Measurements from ENCODE around the gene MICB. TPM values are rescaled to one million over a fixed set of nuclear protein-coding genes. Genes with fewer than 3 reads are reported as not detected.

Gene MICB
- total RNA-seq, 2 experiments from 2014 or later = 14.3 to 14.7 TPM

DNA sequence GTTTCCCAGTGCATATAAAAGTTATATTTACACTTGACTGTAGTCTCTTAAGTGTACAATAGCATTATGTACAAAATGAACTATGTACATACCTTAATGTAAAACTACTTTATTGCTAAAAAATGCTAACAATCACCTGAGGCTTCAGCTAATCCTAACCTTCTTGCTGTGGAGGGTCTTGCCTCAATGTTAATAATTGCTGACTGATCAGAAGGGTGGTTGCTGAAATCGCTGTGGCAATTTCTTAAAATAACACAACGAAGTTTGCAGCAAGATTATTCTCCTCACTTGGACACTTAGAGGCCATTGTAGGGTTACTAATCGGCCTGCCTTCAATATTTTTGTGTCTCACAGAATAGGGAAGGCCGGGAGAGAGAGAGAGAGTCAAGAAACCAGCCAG, 24.7 kb upstream of the MICB start:
- Mint-ChIP-seq H3K4me3 (no peak overlapping the region), H3K36me3 (ENCODE audit: low read depth) (peaks cover 7% of the 10 kb centered on the region), H3K27ac (peak overlapping the region; percentile 59), H3K4me1 (ENCODE audit: low read depth) (peaks cover 72% of the 10 kb centered on the region), H3K27me3 (no peaks in the 10 kb centered on the region), H3K9me3 (no peaks in the 10 kb centered on the region)
- Histone ChIP-seq H3K4me1 (ENCODE audit: insufficient read depth, low read length) (peaks cover 58% of the 10 kb centered on the region), H3K27me3 (ENCODE audit: control insufficient read depth in 1 of 2, insufficient read depth in 2 of 2, low read length in 2 of 2) (no peaks in the 10 kb centered on the region), H3K9me3 (ENCODE audit: control insufficient read depth in 1 of 2, insufficient read depth in 1 of 2, low read length in 2 of 2) (no peaks in the 10 kb centered on the region), H3K4me3 (ENCODE audit: low read length) (no peak overlapping the region), H3K36me3 (ENCODE audit: insufficient read depth, low read length) (peaks cover 13% of the 10 kb centered on the region), H3K27ac (ENCODE audit: low read depth in 1 of 2, low read length in 2 of 2) (no peak overlapping the region)
- TF ChIP-seq, protein P1, sequence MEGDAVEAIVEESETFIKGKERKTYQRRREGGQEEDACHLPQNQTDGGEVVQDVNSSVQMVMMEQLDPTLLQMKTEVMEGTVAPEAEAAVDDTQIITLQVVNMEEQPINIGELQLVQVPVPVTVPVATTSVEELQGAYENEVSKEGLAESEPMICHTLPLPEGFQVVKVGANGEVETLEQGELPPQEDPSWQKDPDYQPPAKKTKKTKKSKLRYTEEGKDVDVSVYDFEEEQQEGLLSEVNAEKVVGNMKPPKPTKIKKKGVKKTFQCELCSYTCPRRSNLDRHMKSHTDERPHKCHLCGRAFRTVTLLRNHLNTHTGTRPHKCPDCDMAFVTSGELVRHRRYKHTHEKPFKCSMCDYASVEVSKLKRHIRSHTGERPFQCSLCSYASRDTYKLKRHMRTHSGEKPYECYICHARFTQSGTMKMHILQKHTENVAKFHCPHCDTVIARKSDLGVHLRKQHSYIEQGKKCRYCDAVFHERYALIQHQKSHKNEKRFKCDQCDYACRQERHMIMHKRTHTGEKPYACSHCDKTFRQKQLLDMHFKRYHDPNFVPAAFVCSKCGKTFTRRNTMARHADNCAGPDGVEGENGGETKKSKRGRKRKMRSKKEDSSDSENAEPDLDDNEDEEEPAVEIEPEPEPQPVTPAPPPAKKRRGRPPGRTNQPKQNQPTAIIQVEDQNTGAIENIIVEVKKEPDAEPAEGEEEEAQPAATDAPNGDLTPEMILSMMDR (IDR thresholded peaks at IDR 0.05) = no peak
- DNase-seq = no peak
- no peak for ATAC-seq (ENCODE audit: poor library complexity)
- ChIA-PET CTCF (no interaction called here), POLR2A (no interaction called here)
- intact Hi-C loops (cut with DNase I, micrococcal nuclease) = loop anchor here in 1 of 2 experiments (2.0 kb wide), 1 partner anchor 50 kb away; no protein-coding TSS in a partner anchor

DNA sequence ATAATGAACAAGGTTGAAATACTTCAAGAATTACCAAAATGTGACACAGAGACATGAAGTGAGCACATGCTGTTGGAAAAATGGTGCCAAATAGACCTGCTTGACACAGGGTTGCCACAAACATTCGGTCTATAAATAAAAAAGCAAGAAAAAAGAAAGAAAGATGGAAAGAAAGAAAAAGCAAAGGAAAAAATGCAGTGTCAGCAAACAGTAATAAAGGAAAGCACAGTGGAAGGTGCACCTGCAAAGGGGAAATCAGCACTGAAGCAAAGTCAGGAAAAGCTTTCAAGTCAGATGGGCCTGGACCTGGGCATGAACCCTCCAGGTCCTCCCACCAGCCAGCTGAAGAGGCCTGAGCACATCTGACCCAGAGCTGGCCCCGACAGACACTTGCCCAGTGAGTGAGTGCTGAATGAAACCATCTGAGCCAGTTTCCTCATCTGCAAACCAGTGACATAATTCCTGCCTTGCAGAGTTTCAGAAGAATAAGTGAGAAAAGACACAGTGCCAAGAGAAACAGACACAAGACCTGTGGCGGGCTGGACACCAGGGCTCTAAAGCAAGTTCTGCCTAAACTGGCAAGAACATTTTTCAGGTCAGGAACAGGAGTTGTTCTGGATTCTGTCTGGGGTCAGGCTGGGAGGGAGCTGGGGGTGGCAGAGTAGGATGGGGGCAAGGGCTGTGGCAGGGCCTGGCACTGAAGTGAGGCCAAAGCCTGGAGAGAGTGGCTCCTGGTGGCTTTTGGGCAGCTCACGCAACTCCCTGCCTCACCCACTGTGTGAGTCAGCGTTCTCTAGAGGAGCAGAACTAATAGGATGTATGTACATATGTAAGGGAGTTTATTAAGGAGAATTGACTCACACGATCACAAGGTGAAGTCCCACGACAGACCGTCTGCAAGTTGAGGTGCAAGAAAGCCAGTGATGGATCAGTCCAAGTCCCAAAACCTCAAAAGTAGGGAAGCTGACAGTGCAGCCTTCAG, 23.9 kb upstream of the MICB start:
- H3K4me3 ChIP-seq (ENCODE audit: low read length) = no peak overlapping the region
- ATAC-seq (ENCODE audit: poor library complexity) (no peak), DNase-seq (peak in 1 of 14 experiments; percentile 42)
- peaks cover 13% of the 10 kb centered on the region for H3K36me3 ChIP-seq (ENCODE audit: insufficient read depth, low read length)
- Mint-ChIP-seq H3K36me3 (ENCODE audit: low read depth) (peaks cover 7% of the 10 kb centered on the region), H3K27me3 (no peaks in the 10 kb centered on the region), H3K27ac (peak overlapping the region; percentile 5), H3K4me3 (peak overlapping the region; percentile 34), H3K9me3 (no peaks in the 10 kb centered on the region), H3K4me1 (ENCODE audit: low read depth) (peaks cover 63% of the 10 kb centered on the region)
- POLR2A ChIA-PET = interaction anchor here (1.8 kb wide), 1 partner anchor 12 kb away, joined by 4 read pairs; no protein-coding TSS in a partner anchor
- intact Hi-C loops (cut with DNase I, micrococcal nuclease) = loop anchor here in 1 of 2 experiments (2.0 kb wide), 1 partner anchor 49 kb away; no protein-coding TSS in a partner anchor
- CTCF ChIA-PET = no interaction called here
- H3K27me3 ChIP-seq (ENCODE audit: control insufficient read depth in 1 of 2, insufficient read depth in 2 of 2, low read length in 2 of 2) = no peaks in the 10 kb centered on the region
- H3K27ac ChIP-seq (ENCODE audit: low read depth in 1 of 2, low read length in 2 of 2) = no peak overlapping the region
- TF ChIP-seq, protein P1 (IDR thresholded peaks at IDR 0.05) = no peak
- H3K4me1 ChIP-seq (ENCODE audit: insufficient read depth, low read length) = peaks cover 50% of the 10 kb centered on the region
- no peaks in the 10 kb centered on the region for H3K9me3 ChIP-seq (ENCODE audit: control insufficient read depth in 1 of 2, insufficient read depth in 1 of 2, low read length in 2 of 2)

DNA sequence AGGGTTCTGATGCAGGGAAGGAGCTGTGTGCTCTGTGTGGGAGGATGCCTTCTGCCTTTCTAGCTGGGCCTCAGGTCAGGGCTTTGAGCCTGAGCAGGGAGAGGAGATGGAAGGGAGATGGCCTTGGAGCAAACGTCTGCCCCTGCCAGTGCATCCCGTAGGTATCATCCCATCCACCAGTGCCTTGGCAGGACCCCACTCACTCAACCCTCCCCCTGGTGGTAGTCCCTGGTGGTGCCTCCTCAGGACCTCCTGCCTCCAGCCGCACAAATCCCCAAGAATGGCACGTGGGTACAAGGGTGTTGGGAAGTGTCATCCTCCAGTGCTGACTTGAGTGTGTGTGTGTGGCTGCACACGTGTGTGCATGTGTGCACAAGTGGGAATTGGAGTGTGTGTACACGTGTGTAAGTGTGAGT, 23.1 kb upstream of the MICB start:
- TF ChIP-seq, protein P1 (IDR thresholded peaks at IDR 0.05) = peak; percentile 27
- Mint-ChIP-seq H3K9me3 (no peaks in the 10 kb centered on the region), H3K4me1 (ENCODE audit: low read depth) (peaks cover 55% of the 10 kb centered on the region), H3K36me3 (ENCODE audit: low read depth) (no peaks in the 10 kb centered on the region), H3K4me3 (no peak overlapping the region), H3K27ac (peak overlapping the region; percentile 5), H3K27me3 (no peaks in the 10 kb centered on the region)
- Histone ChIP-seq H3K27me3 (ENCODE audit: control insufficient read depth in 1 of 2, insufficient read depth in 2 of 2, low read length in 2 of 2) (no peaks in the 10 kb centered on the region), H3K4me3 (ENCODE audit: low read length) (no peak overlapping the region), H3K4me1 (ENCODE audit: insufficient read depth, low read length) (peaks cover 42% of the 10 kb centered on the region), H3K36me3 (ENCODE audit: insufficient read depth, low read length) (peaks cover 13% of the 10 kb centered on the region), H3K27ac (ENCODE audit: low read depth in 1 of 2, low read length in 2 of 2) (no peak overlapping the region), H3K9me3 (ENCODE audit: control insufficient read depth in 1 of 2, insufficient read depth in 1 of 2, low read length in 2 of 2) (no peaks in the 10 kb centered on the region)
- DNase-seq = peak in 2 of 14 experiments; percentile 56 to 57
- peak; percentile 51 for ATAC-seq (ENCODE audit: poor library complexity)
- POLR2A ChIA-PET = interaction anchor here (1.8 kb wide), 1 partner anchor 12 kb away, joined by 4 read pairs; no protein-coding TSS in a partner anchor
- CTCF ChIA-PET = no interaction called here
- intact Hi-C loops (cut with DNase I, micrococcal nuclease) = no loop called here

All from CD4-positive, alpha-beta T cell (primary cell).